Kidney (tissue), 14 donors: ENCODE measurements around the gene GSTM2. TPM values are rescaled to one million over a fixed set of nuclear protein-coding genes. Genes with fewer than 3 reads are reported as not detected.
"Not testable (repeated sequence)": the region's sequence is repeated elsewhere in the genome, so short reads cannot be mapped to it uniquely, and the experiment has no call there.

ENCODE experiments used
- DNase-seq, 5 donors: peaks; one replicate each; pipeline ENCODE4 v3.0.0-alpha.2; 2013 to 2020
- FAIRE-seq: peaks from 2 replicates; lab custom pipeline; 2012; peaks lifted over from hg19 to GRCh38; lab: Jason Lieb, UNC
- H3K27ac ChIP-seq, 2 donors: one replicate each; pipeline ENCODE4 v1.7.0; 2013; ENCODE audit warnings: low read depth in 2 of 2, low read length in 2 of 2, inconsistent platforms in 1 of 2
- H3K27me3 ChIP-seq: one replicate; pipeline ENCODE4 v1.7.1; 2013; ENCODE audit warnings: low read length, inconsistent platforms; ENCODE audit not compliant: control insufficient read depth, insufficient read depth
- H3K36me3 ChIP-seq, 3 donors: one replicate each; pipeline versions ENCODE4 v1.7.0 to v1.7.1; 2013; ENCODE audit warnings: low read length in 3 of 3, control low read depth in 1 of 3, inconsistent platforms in 1 of 3; ENCODE audit not compliant: insufficient read depth in 3 of 3, control insufficient read depth in 2 of 3
- H3K4me1 ChIP-seq, 3 donors: one replicate each; pipeline versions ENCODE4 v1.7.0 to v1.7.1; 2013; ENCODE audit warnings: low read length in 3 of 3, inconsistent platforms in 1 of 3, low read depth in 1 of 3; ENCODE audit not compliant: control insufficient read depth in 2 of 3, insufficient read depth in 2 of 3
- H3K4me3 ChIP-seq, 3 donors: one replicate each; pipeline versions ENCODE4 v1.7.0 to v1.8.1; 2013; ENCODE audit warnings: low read length in 3 of 3, control low read depth in 1 of 3, inconsistent platforms in 1 of 3
- H3K9ac ChIP-seq, 3 donors: one replicate each; pipeline versions ENCODE4 v1.7.0 to v1.7.1; 2013; ENCODE audit warnings: low read length in 3 of 3, control low read depth in 1 of 3, inconsistent platforms in 1 of 3
- H3K9me3 ChIP-seq, 3 donors: one replicate each; pipeline versions ENCODE4 v1.7.0 to v1.7.1; 2013; ENCODE audit warnings: low read length in 3 of 3, control low read depth in 1 of 3, inconsistent platforms in 1 of 3; ENCODE audit not compliant: control insufficient read depth in 2 of 3, insufficient read depth in 1 of 3
- CTCF ChIP-seq: IDR thresholded peaks from 3 replicates; pipeline ENCODE4 v1.5.1; 2012; ENCODE audit warnings: mild to moderate bottlenecking, moderate library complexity, borderline replicate concordance; ENCODE audit not compliant: insufficient read depth; ENCODE audit errors: extremely low read depth
- intact Hi-C: fragments of 100-400 bp; cut with DNase I; formaldehyde crosslinking; loops from one replicate; pipeline ENCODE4 v1.11.1; 2022
- polyA plus RNA-seq: library from polyadenylated mRNA; stranded (reverse); fragments of 350-450 nt; fragmentation: Illumina TruSeq; extraction: RNeasy Lipid Tissue Mini Kit (QIAGEN cat#74804); gene quantifications from one replicate; pipeline ENCODE4 v1.2.3, GENCODE V29; 2014; ENCODE audit warnings: low read depth, low replicate concordance; ENCODE audit not compliant: insufficient read depth
- total RNA-seq: library from RNA; stranded (reverse); fragmentation: NEBNext Ultra II Directional; extraction: Animal tissue kit (Norgen Biotek cat#: 25700); gene quantifications from one replicate; pipeline ENCODE4 v1.2.1, GENCODE V29; 2021
- donor health status: control.
- donor health status: control.
- donor health status: control.
- donor health status: control.
- donor health status: control.
- donor health status: DM: yes; HTN: yes; CAD: no.
- donor health status: Normal renal cell carcinoma (clear cell type).

The GSTM2 gene
- total and polyA plus RNA-seq, 2 donors from 2014 or later, result 47.1 to 116 TPM

GRCh38 chr1:109709822-109710221 is 42.0 kb downstream of the GSTM2 start:
- H3K4me1 ChIP-seq, H3K9me3 ChIP-seq, DNase-seq, H3K9ac ChIP-seq, H3K27me3 ChIP-seq, H3K27ac ChIP-seq, H3K4me3 ChIP-seq, FAIRE-seq, intact Hi-C loops, H3K36me3 ChIP-seq: not testable (repeated sequence)

- DNase-seq, result peak; percentile 42 to 74 (median 65)
- H3K36me3 ChIP-seq, H3K4me1 ChIP-seq, H3K27ac ChIP-seq, H3K9ac ChIP-seq, H3K27me3 ChIP-seq, H3K9me3 ChIP-seq, FAIRE-seq, intact Hi-C loops: not testable (repeated sequence)
- H3K4me3 ChIP-seq, result peak within 1 kb of the TSS in 2 of 3 donors; percentile 6 to 21
Measured at GRCh38 chr1:109711593-109712320, 43.9 kb downstream of the GSTM2 start, which contains the start of gene GSTM5. TSS of gene GSTM5 (plus strand) at chr1:109712251. CDS start at chr1:109712313, 62 bp downstream.

- Histone ChIP-seq H3K9ac (no peak overlapping the region), H3K27me3 (no peaks in the 10 kb centered on the region), H3K27ac (no peak overlapping the region), H3K9me3 (no peaks in the 10 kb centered on the region), H3K4me3 (peak overlapping the region in 2 of 3 donors; percentile 6 to 21), H3K36me3 (no peaks in the 10 kb centered on the region), H3K4me1 (no peaks in the 10 kb centered on the region)
- TF ChIP-seq CTCF, result no peak
- no peak for FAIRE-seq
- intact Hi-C loops, result no loop called here
- DNase-seq, result no peak
Measured at GRCh38 chr1:109712321-109712864, 44.5 kb downstream of the GSTM2 start.

- TF ChIP-seq CTCF, result no peak
- DNase-seq (no peak), FAIRE-seq (no peak)
- Histone ChIP-seq H3K9me3 (no peaks in the 10 kb centered on the region), H3K27me3 (no peaks in the 10 kb centered on the region), H3K4me1 (no peaks in the 10 kb centered on the region), H3K36me3 (no peaks in the 10 kb centered on the region), H3K27ac (no peak overlapping the region), H3K4me3 (no peak overlapping the region), H3K9ac (no peak overlapping the region)
- intact Hi-C loops, result no loop called here
Measured at GRCh38 chr1:109713636-109714035, 45.8 kb downstream of the GSTM2 start.
